Ascending aorta (tissue), 2 donors: ENCODE measurements around the gene PTPRN2. TPM values are rescaled to one million over a fixed set of nuclear protein-coding genes. Genes with fewer than 3 reads are reported as not detected.
A peak's percentile ranks its signal among the peaks of the same experiment; 100 is the strongest.

ENCODE experiments used
- DNase-seq, 2 donors: peaks; one replicate each; pipeline ENCODE4 v3.0.0-alpha.2; 2019; ENCODE audit warnings: low spot score in 2 of 2
- H3K27ac ChIP-seq, 2 donors: fragments of 200-600 bp; sonication (generic); one replicate each; pipeline ENCODE4 v1.5.1; 2016 to 2017; ENCODE audit warnings: mild to moderate bottlenecking in 1 of 2
- H3K27me3 ChIP-seq: fragments of 200-600 bp; sonication (generic); one replicate; pipeline ENCODE4 v1.5.1; 2017
- H3K36me3 ChIP-seq, 2 donors: fragments of 200-600 bp; sonication (generic); one replicate each; pipeline ENCODE4 v1.5.1; 2016
- H3K4me1 ChIP-seq, 2 donors: fragments of 200-600 bp; sonication (generic); one replicate each; pipeline ENCODE4 v1.5.1; 2016 to 2017; ENCODE audit warnings: mild to moderate bottlenecking in 1 of 2
- H3K4me3 ChIP-seq, 2 donors: fragments of 200-600 bp; sonication (generic); one replicate each; pipeline ENCODE4 v1.5.1; 2016 to 2017; ENCODE audit warnings: mild to moderate bottlenecking in 1 of 2
- H3K9me3 ChIP-seq, 2 donors: fragments of 200-600 bp; sonication (generic); one replicate each; pipeline ENCODE4 v1.5.1; 2016
- CTCF ChIP-seq, 3 experiments: fragments of 200-600 bp in 2 of 3; fragments of 450-650 bp in 1 of 3; sonication (generic) in 2 of 3; IDR thresholded peaks; one replicate each; pipeline ENCODE4 v1.5.1; 2016 to 2019; ENCODE audit warnings: antibody characterized with exemption in 3 of 3, mild to moderate bottlenecking in 1 of 3, moderate library complexity in 1 of 3
- intact Hi-C: fragments of 100-400 bp; cut with DNase I; formaldehyde crosslinking; loops from one replicate; pipeline ENCODE4 v1.15.1; 2023
- total RNA-seq: library from RNA; depleted of rRNA; stranded (reverse); fragments of >200 nt; gene quantifications from one replicate; pipeline ENCODE4 v1.1.0, GENCODE V29; 2016

The PTPRN2 gene
- total RNA-seq, 1 donor from 2014 or later: 7.3 TPM

GRCh38 chr7:157644946-157645345 lies 942.7 kb downstream of the PTPRN2 start:
- DNase-seq: peak in 1 of 2 donors; percentile 21
- H3K9me3 ChIP-seq: peaks cover 0 to 7% of the 10 kb centered on the region in 2 donors
- no peaks in the 10 kb centered on the region for H3K27me3 ChIP-seq

GRCh38 chr7:157643525-157643970 lies 944.1 kb downstream of the PTPRN2 start:
- peak in 1 of 2 donors; percentile 55 for DNase-seq
- TF ChIP-seq CTCF (IDR thresholded peaks at IDR 0.05): no peak

More at GRCh38 chr7:157644946-157645345, 942.7 kb downstream of the PTPRN2 start:
- Histone ChIP-seq H3K27ac (no peak overlapping the region), H3K36me3 (no peaks in the 10 kb centered on the region), H3K4me3 (no peak overlapping the region), H3K4me1 (no peaks in the 10 kb centered on the region)
- intact Hi-C loops: no loop called here
- TF ChIP-seq CTCF (IDR thresholded peaks at IDR 0.05): no peak

GRCh38 chr7:157641866-157642265 lies 945.8 kb downstream of the PTPRN2 start:
- Histone ChIP-seq H3K9me3 (peaks cover 0 to 8% of the 10 kb centered on the region in 2 donors), H3K4me3 (no peak overlapping the region), H3K27ac (no peak overlapping the region), H3K36me3 (no peaks in the 10 kb centered on the region), H3K4me1 (no peaks in the 10 kb centered on the region), H3K27me3 (no peaks in the 10 kb centered on the region)
- no peak for DNase-seq
- TF ChIP-seq CTCF (IDR thresholded peaks at IDR 0.05): no peak
- intact Hi-C loops: no loop called here

More at GRCh38 chr7:157643525-157643970, 944.1 kb downstream of the PTPRN2 start:
- no peaks in the 10 kb centered on the region for H3K27me3 ChIP-seq
- H3K4me1 ChIP-seq: no peaks in the 10 kb centered on the region
- H3K4me3 ChIP-seq: no peak overlapping the region
- intact Hi-C loops: no loop called here
- no peaks in the 10 kb centered on the region for H3K36me3 ChIP-seq
- peaks cover 0 to 8% of the 10 kb centered on the region in 2 donors for H3K9me3 ChIP-seq
- H3K27ac ChIP-seq: no peak overlapping the region

- no peak for DNase-seq
- intact Hi-C loops: no loop called here
- H3K27ac ChIP-seq: no peak overlapping the region
- no peak overlapping the region for H3K4me3 ChIP-seq
- no peaks in the 10 kb centered on the region for H3K36me3 ChIP-seq
- no peaks in the 10 kb centered on the region for H3K4me1 ChIP-seq
- H3K27me3 ChIP-seq: no peaks in the 10 kb centered on the region
- peaks cover 0 to 8% of the 10 kb centered on the region in 2 donors for H3K9me3 ChIP-seq
- no peak for TF ChIP-seq CTCF (IDR thresholded peaks at IDR 0.05)
Measured at GRCh38 chr7:157640144-157640543, 947.5 kb downstream of the PTPRN2 start.

GRCh38 chr7:157638563-157638962 lies 949.1 kb downstream of the PTPRN2 start:
- peak in 1 of 2 donors; percentile 22 for DNase-seq
- intact Hi-C loops: no loop called here
- Histone ChIP-seq H3K4me3 (no peak overlapping the region), H3K9me3 (peaks cover 0 to 8% of the 10 kb centered on the region in 2 donors), H3K4me1 (no peaks in the 10 kb centered on the region), H3K27ac (no peak overlapping the region), H3K27me3 (no peaks in the 10 kb centered on the region), H3K36me3 (no peaks in the 10 kb centered on the region)
- TF ChIP-seq CTCF (IDR thresholded peaks at IDR 0.05): no peak
